K562 (cell line): ENCODE measurements around the gene LENEP. TPM values are rescaled to one million over a fixed set of nuclear protein-coding genes. Genes with fewer than 3 reads are reported as not detected.
A peak's percentile ranks its signal among the peaks of the same experiment; 100 is the strongest.

Experiments
- ARID1B ChIP-seq: fragments of 450-650 bp; IDR thresholded peaks from 2 replicates; pipeline ENCODE4 v1.6.1; 2016; ENCODE audit warnings: antibody characterized with exemption, mild to moderate bottlenecking, inconsistent platforms
- BRF1 ChIP-seq: IDR thresholded peaks from 3 replicates; pipeline ENCODE4 v1.6.1; 2011; ENCODE audit warnings: borderline replicate concordance, mild to moderate bottlenecking; ENCODE audit not compliant: insufficient read length; ENCODE audit errors: extremely low read depth
- CBX5 ChIP-seq: IDR thresholded peaks from 2 replicates; pipeline ENCODE4 v1.6.1; 2014; ENCODE audit warnings: low read depth, borderline replicate concordance
- CCAR2 ChIP-seq: fragments of 200-400 bp; formaldehyde crosslinking; IDR thresholded peaks from 2 replicates; pipeline ENCODE4 v1.6.1; 2017; ENCODE audit warnings: mild to moderate bottlenecking, low read depth, low read length
- CHD4 ChIP-seq: fragments of 200-600 bp; sonication (generic); IDR thresholded peaks from 3 replicates; pipeline ENCODE4 v1.6.1; 2012; ENCODE audit warnings: low read depth, mild to moderate bottlenecking, mixed read lengths, low read length, inconsistent platforms; ENCODE audit not compliant: insufficient read depth, insufficient replicate concordance, poor library complexity, severe bottlenecking
- EP300 ChIP-seq: IDR thresholded peaks from 2 replicates; pipeline ENCODE4 v1.6.1; 2012; ENCODE audit warnings: low read length, improper control_type of control experiment
- HDAC2 ChIP-seq: fragments of 450-650 bp; IDR thresholded peaks from 2 replicates; pipeline ENCODE4 v1.6.1; 2016; ENCODE audit warnings: mild to moderate bottlenecking
- MNT ChIP-seq, 2 experiments: fragments of 450-650 bp; conservative IDR thresholded peaks; 2 replicates each; pipeline ENCODE4 v1.6.1; 2017; ENCODE audit warnings: mild to moderate bottlenecking in 2 of 2, moderate library complexity in 2 of 2
- MYBL2 ChIP-seq, 2 experiments: fragments of 450-650 bp in 1 of 2; sonication (generic) in 1 of 2; formaldehyde crosslinking in 1 of 2; IDR thresholded peaks; 2 replicates each; pipeline versions ENCODE4 v1.6.1 to v1.8.1; 2017 to 2022; ENCODE audit warnings: borderline replicate concordance in 1 of 2, inconsistent platforms in 1 of 2, low read depth in 1 of 2, mild to moderate bottlenecking in 1 of 2, missing genetic modification reagents in 1 of 2, moderate library complexity in 1 of 2
- MYC ChIP-seq, 2 experiments: fragments of 250-450 bp in 1 of 2; sonication (Bioruptor Pico) in 1 of 2; IDR thresholded peaks; 2 replicates each; pipeline versions ENCODE4 v1.5.1 to v1.6.1; 2012 to 2021; ENCODE audit warnings: low read depth in 2 of 2, borderline replicate concordance in 1 of 2, improper control_type of control experiment in 1 of 2, low read length in 1 of 2, mild to moderate bottlenecking in 1 of 2, moderate library complexity in 1 of 2
- NELFE ChIP-seq: IDR thresholded peaks from 2 replicates; pipeline ENCODE4 v1.6.1; 2011; ENCODE audit warnings: mild to moderate bottlenecking; ENCODE audit not compliant: insufficient read depth, insufficient read length
- SIN3B ChIP-seq: fragments of 450-650 bp; IDR thresholded peaks from 2 replicates; pipeline ENCODE4 v1.6.1; 2017; ENCODE audit warnings: low read depth, mild to moderate bottlenecking, moderate library complexity
- TEAD2 ChIP-seq: fragments of 450-650 bp; IDR thresholded peaks from 2 replicates; pipeline ENCODE4 v1.6.1; 2016; ENCODE audit warnings: missing genetic modification characterization, control low read depth, missing compliant biosample characterization
- ZBTB17 ChIP-seq: fragments of 450-650 bp; formaldehyde crosslinking; IDR thresholded peaks from 2 replicates; pipeline ENCODE4 v1.4.0; 2020; ENCODE audit warnings: mild to moderate bottlenecking
- ZFP1 ChIP-seq: fragments of 450-650 bp; formaldehyde crosslinking; IDR thresholded peaks from 2 replicates; pipeline ENCODE4 v1.4.0; 2020; ENCODE audit warnings: mild to moderate bottlenecking, mixed read lengths
- ZNF224 ChIP-seq: sonication (generic); formaldehyde crosslinking; IDR thresholded peaks from 2 replicates; pipeline ENCODE4 v1.8.0; 2022; ENCODE audit warnings: mild to moderate bottlenecking, missing genetic modification reagents
- ZNF23 ChIP-seq: fragments of 250-450 bp; sonication (Bioruptor Pico); IDR thresholded peaks from 2 replicates; pipeline ENCODE4 v1.4.0; 2020; ENCODE audit warnings: mild to moderate bottlenecking
- ZNF384 ChIP-seq: IDR thresholded peaks from 2 replicates; pipeline ENCODE4 v1.6.1; 2012; ENCODE audit warnings: low read depth, low read length, improper control_type of control experiment
- ZNF408 ChIP-seq: fragments of 250-450 bp; sonication (Bioruptor Pico); IDR thresholded peaks from 2 replicates; pipeline ENCODE4 v1.4.0; 2020; ENCODE audit warnings: low read depth, mild to moderate bottlenecking, moderate library complexity
- ZNF561 ChIP-seq: fragments of 450-650 bp; formaldehyde crosslinking; conservative IDR thresholded peaks from 2 replicates; pipeline ENCODE4 v1.4.0; 2020; ENCODE audit warnings: mild to moderate bottlenecking, moderate library complexity
- ZNF639 ChIP-seq, 2 experiments: fragments of 200-800 bp in 1 of 2; sonication (Bioruptor generic) in 1 of 2; sonication (generic) in 1 of 2; formaldehyde crosslinking in 1 of 2; IDR thresholded peaks in 1 of 2; conservative IDR thresholded peaks in 1 of 2; 2 replicates each; pipeline versions ENCODE4 v1.5.0 to v1.6.1; 2016 to 2020; ENCODE audit warnings: missing compliant biosample characterization in 1 of 2, missing genetic modification characterization in 1 of 2, missing genetic modification reagents in 1 of 2
- ZNF644 ChIP-seq: fragments of 200-800 bp; sonication (Bioruptor generic); IDR thresholded peaks from 2 replicates; pipeline ENCODE4 v1.6.1; 2016; ENCODE audit warnings: low read depth, missing genetic modification characterization, missing compliant biosample characterization
- ZNF696 ChIP-seq: fragments of 250-450 bp; sonication (Bioruptor Pico); conservative IDR thresholded peaks from 2 replicates; pipeline ENCODE4 v1.4.0; 2020; ENCODE audit warnings: mild to moderate bottlenecking, moderate library complexity
- polyA plus RNA-seq, 8 experiments: library from polyadenylated mRNA; depleted of rRNA in 4 of 8; stranded (reverse) in 5 of 8; unstranded in 3 of 8; fragments of >200 nt; fragmentation: Nextera tagmentation in 2 of 8; fragmentation: Illumina TruSeq in 1 of 8; extraction: Ambion mirVana in 2 of 8; extraction: Trizol in 1 of 8; gene quantifications; 2 replicates each; pipeline versions ENCODE4 v1.2.1 to v1.2.3, GENCODE V29; 2011 to 2014; ENCODE audit warnings: inconsistent platforms in 1 of 8, missing spikeins in 1 of 8
- total RNA-seq, 7 experiments: library from RNA; depleted of rRNA in 6 of 7; stranded (reverse); fragments of >200 nt in 6 of 7; fragmentation: Illumina TruSeq in 2 of 7; extraction: Trizol in 2 of 7; gene quantifications; 2 replicates each; pipeline versions ENCODE4 v1.2.1 to v1.2.3, GENCODE V29; 2011 to 2021; ENCODE audit warnings: low replicate concordance in 1 of 7
- TF ChIP-seq, protein P1 (sequence below): sonication (generic); formaldehyde crosslinking; IDR thresholded peaks from 2 replicates; pipeline ENCODE4 v1.8.1; 2023; ENCODE audit warnings: mild to moderate bottlenecking, missing genetic modification reagents

Gene LENEP
- total and polyA plus RNA-seq, 9 of the 15 experiments (the other 6 are each of a cell fraction or from before 2014, with no cell fraction given) = 0.23 to 0.87 (median 0.67) TPM; not detected in 5

- TF ChIP-seq ZNF639 (CRISPR knock-in tag; conservative IDR thresholded peaks at IDR 0.05 in 1 of 2, IDR thresholded peaks at IDR 0.05 in 1 of 2) (peak in 1 of 2 experiments; percentile 76; a peak in 2 of 4 replicates), ZNF561 (CRISPR knock-in tag) (peak; percentile 22; the same call in 1 of the 2 replicates), EP300 (peak; percentile 57), CHD4 (no peak), ZNF408 (no peak), CCAR2 (no peak), ARID1B (peak; percentile 84), ZNF696 (CRISPR knock-in tag) (no peak), BRF1 (no peak), SIN3B (no peak; the same call in none of the 2 replicates), ZNF23 (CRISPR knock-in tag) (no peak), ZNF224 (CRISPR knock-in tag) (0 out of 2 replicates have a peak, but pooled peaks have one; percentile 21), NELFE (no peak), MYBL2 (IDR thresholded peaks at IDR 0.05; ENCODE audit: low read depth) (no peak), MYBL2 (CRISPR knock-in tag; IDR thresholded peaks at IDR 0.05; ENCODE audit: borderline replicate concordance) (no peak), CBX5 (no peak), ZNF384 (0 out of 2 replicates have a peak, but pooled peaks have one; percentile 4), HDAC2 (peak; percentile 81), TEAD2 (no peak), ZBTB17 (CRISPR knock-in tag) (peak; percentile 83), MNT (conservative IDR thresholded peaks at IDR 0.05) (peak; percentile 89 to 93), ZFP1 (no peak), ZNF644 (tag) (no peak), MYC (IDR thresholded peaks at IDR 0.05; ENCODE audit: low read depth, low read length) (peak; percentile 77), MYC (CRISPR knock-in tag; IDR thresholded peaks at IDR 0.05; ENCODE audit: borderline replicate concordance, low read depth) (peak; percentile 81; the same call in 1 of the 2 replicates)
- TF ChIP-seq, protein P1, sequence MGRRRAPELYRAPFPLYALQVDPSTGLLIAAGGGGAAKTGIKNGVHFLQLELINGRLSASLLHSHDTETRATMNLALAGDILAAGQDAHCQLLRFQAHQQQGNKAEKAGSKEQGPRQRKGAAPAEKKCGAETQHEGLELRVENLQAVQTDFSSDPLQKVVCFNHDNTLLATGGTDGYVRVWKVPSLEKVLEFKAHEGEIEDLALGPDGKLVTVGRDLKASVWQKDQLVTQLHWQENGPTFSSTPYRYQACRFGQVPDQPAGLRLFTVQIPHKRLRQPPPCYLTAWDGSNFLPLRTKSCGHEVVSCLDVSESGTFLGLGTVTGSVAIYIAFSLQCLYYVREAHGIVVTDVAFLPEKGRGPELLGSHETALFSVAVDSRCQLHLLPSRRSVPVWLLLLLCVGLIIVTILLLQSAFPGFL (CRISPR knock-in tag) = no peak
Measured at GRCh38 chr1:155000726-155001424, 7.5 kb downstream of the LENEP start (continued).
